Mesodermal cell (in vitro differentiated cells): ENCODE data around the gene WDR41. TPM values are rescaled to one million over a fixed set of nuclear protein-coding genes. Genes with fewer than 3 reads are reported as not detected.
"Not testable (repeated sequence)": the region's sequence is repeated elsewhere in the genome, so short reads cannot be mapped to it uniquely, and the experiment has no call there.

Experiments used
- H3K27ac ChIP-seq: 2 replicates; pipeline ENCODE4 v1.7.0; 2013; ENCODE audit warnings: mild to moderate bottlenecking, low read depth, low read length, moderate library complexity; ENCODE audit not compliant: severe bottlenecking
- H3K36me3 ChIP-seq: 2 replicates; pipeline ENCODE4 v1.7.1; 2013; ENCODE audit warnings: mild to moderate bottlenecking, low read length, moderate library complexity; ENCODE audit not compliant: control insufficient read depth, insufficient read depth
- H3K4me1 ChIP-seq: one replicate; pipeline ENCODE4 v1.7.1; 2013; ENCODE audit warnings: mild to moderate bottlenecking, low read length; ENCODE audit not compliant: insufficient read depth, control insufficient read depth, poor library complexity, severe bottlenecking
- H3K4me3 ChIP-seq: 2 replicates; pipeline ENCODE4 v1.7.0; 2013; ENCODE audit warnings: low read length, control low read depth, mild to moderate bottlenecking; ENCODE audit not compliant: insufficient read depth, poor library complexity, severe bottlenecking; ENCODE audit errors: extremely low read depth
- H3K9me3 ChIP-seq: 2 replicates; pipeline ENCODE4 v1.7.1; 2013; ENCODE audit warnings: mild to moderate bottlenecking, low read length, moderate library complexity; ENCODE audit not compliant: control insufficient read depth
- WGBS, 2 experiments: methylation state at CpG; one replicate each; pipeline ENCODE4 v1.1.5; 2013; ENCODE audit warnings: missing lambda C conversion rate in 2 of 2; ENCODE audit not compliant: insufficient coverage in 2 of 2; 5-methylcytosine and 5-hydroxymethylcytosine counted together
- polyA plus RNA-seq, 2 experiments: library from polyadenylated mRNA; stranded (reverse); fragments of 50-300 nt; gene quantifications; one replicate each; pipeline ENCODE4 v1.2.3, GENCODE V29; 2013

The WDR41 gene
- polyA plus RNA-seq (2013, experiment 1 of 2) = 67.0 TPM
- polyA plus RNA-seq (2013, experiment 2 of 2) = 67.8 TPM

- peak within 1 kb of the TSS; percentile 72 for H3K4me3 ChIP-seq
- H3K9me3 ChIP-seq = no peaks in the 10 kb centered on the region
- H3K27ac ChIP-seq = peak within 1 kb of the TSS; percentile 88
- 0% methylated on average over 75 to 76 of the region's 90 CpGs for WGBS, 2 experiments
- peaks cover 9% of the 10 kb centered on the region for H3K36me3 ChIP-seq
- peaks cover 4% of the 10 kb centered on the region for H3K4me1 ChIP-seq
Measured at GRCh38 chr5:77491783-77492652, at the start of gene WDR41. Gene WDR41, minus strand, starts transcription at chr5:77492316. Its CDS starts 96 bp downstream, at chr5:77492220.

GRCh38 chr5:77531297-77531696, 39.2 kb upstream of the WDR41 start:
- 40% methylated on average over 2 of the region's 3 CpGs; no CpG with 5 or more reads in 1 of the 2 experiments for WGBS, 2 experiments
- Histone ChIP-seq H3K4me3 (no peak overlapping the region), H3K36me3 (no peaks in the 10 kb centered on the region), H3K4me1 (no peaks in the 10 kb centered on the region), H3K9me3 (no peaks in the 10 kb centered on the region), H3K27ac (no peak overlapping the region)

- H3K27ac ChIP-seq = no peak overlapping the region
- H3K9me3 ChIP-seq = no peaks in the 10 kb centered on the region
- H3K4me3 ChIP-seq = no peak overlapping the region
- no peaks in the 10 kb centered on the region for H3K36me3 ChIP-seq
- H3K4me1 ChIP-seq = no peaks in the 10 kb centered on the region
- WGBS, 2 experiments = no CpG with 5 or more reads among the region's 2 CpGs
Measured at GRCh38 chr5:77518304-77518703, 26.2 kb upstream of the WDR41 start.

- no peak overlapping the region for H3K4me3 ChIP-seq
- no peaks in the 10 kb centered on the region for H3K9me3 ChIP-seq
- H3K27ac ChIP-seq = no peak overlapping the region
- WGBS, 2 experiments = no CpG with 5 or more reads among the region's 1 CpG
- no peaks in the 10 kb centered on the region for H3K4me1 ChIP-seq
- H3K36me3 ChIP-seq = no peaks in the 10 kb centered on the region
Measured at GRCh38 chr5:77514457-77514856, 22.3 kb upstream of the WDR41 start.

GRCh38 chr5:77513321-77513720, 21.2 kb upstream of the WDR41 start:
- no peaks in the 10 kb centered on the region for H3K4me1 ChIP-seq
- H3K27ac ChIP-seq = no peak overlapping the region
- no peak overlapping the region for H3K4me3 ChIP-seq
- 78% methylated on average over 1 of the region's 1 CpG; no CpG with 5 or more reads in 1 of the 2 experiments for WGBS, 2 experiments
- no peaks in the 10 kb centered on the region for H3K36me3 ChIP-seq
- H3K9me3 ChIP-seq = no peaks in the 10 kb centered on the region

GRCh38 chr5:77501132-77501531, 9.0 kb upstream of the WDR41 start:
- H3K4me3 ChIP-seq, H3K9me3 ChIP-seq, H3K27ac ChIP-seq, H3K4me1 ChIP-seq, H3K36me3 ChIP-seq: not testable (repeated sequence)
- WGBS, 2 experiments = 92% methylated on average over 8 to 9 of the region's 9 CpGs

GRCh38 chr5:77499973-77500372, 7.9 kb upstream of the WDR41 start:
- H3K9me3 ChIP-seq = no peaks in the 10 kb centered on the region
- H3K4me1 ChIP-seq = no peaks in the 10 kb centered on the region
- no peak overlapping the region for H3K4me3 ChIP-seq
- WGBS, 2 experiments = no CpG with 5 or more reads among the region's 2 CpGs
- no peaks in the 10 kb centered on the region for H3K36me3 ChIP-seq
- H3K27ac ChIP-seq = no peak overlapping the region

GRCh38 chr5:77499441-77499840, 7.3 kb upstream of the WDR41 start:
- H3K27ac ChIP-seq = no peak overlapping the region
- WGBS, 2 experiments = no CpG with 5 or more reads among the region's 3 CpGs
- H3K4me3 ChIP-seq = no peak overlapping the region
- H3K36me3 ChIP-seq = no peaks in the 10 kb centered on the region
- no peaks in the 10 kb centered on the region for H3K9me3 ChIP-seq
- H3K4me1 ChIP-seq = no peaks in the 10 kb centered on the region

GRCh38 chr5:77498952-77499351, 6.8 kb upstream of the WDR41 start:
- Histone ChIP-seq H3K9me3 (no peaks in the 10 kb centered on the region), H3K4me1 (no peaks in the 10 kb centered on the region), H3K4me3 (no peak overlapping the region), H3K27ac (no peak overlapping the region), H3K36me3 (no peaks in the 10 kb centered on the region)
- 100% methylated on average over 1 of the region's 2 CpGs; no CpG with 5 or more reads in 1 of the 2 experiments for WGBS, 2 experiments

- no CpG with 5 or more reads among the region's 3 CpGs for WGBS, 2 experiments
- no peaks in the 10 kb centered on the region for H3K9me3 ChIP-seq
- no peak overlapping the region for H3K27ac ChIP-seq
- no peak overlapping the region for H3K4me3 ChIP-seq
- no peaks in the 10 kb centered on the region for H3K36me3 ChIP-seq
- peaks cover 4% of the 10 kb centered on the region for H3K4me1 ChIP-seq
Measured at GRCh38 chr5:77494935-77495334, 2.8 kb upstream of the WDR41 start.

- Histone ChIP-seq H3K9me3 (no peaks in the 10 kb centered on the region), H3K36me3 (peaks cover 9% of the 10 kb centered on the region), H3K4me3 (peak overlapping the region; percentile 72), H3K27ac (no peak overlapping the region), H3K4me1 (peaks cover 4% of the 10 kb centered on the region)
- 0 to 35% methylated on average over 1 to 3 of the region's 4 CpGs for WGBS, 2 experiments
Measured at GRCh38 chr5:77492653-77493000, 511 bp upstream of the WDR41 start.
